NOMO-1 treated with dmso at 0.1 percent for 144 hours (cell line): ENCODE measurements around the gene NUP210L.
"Not testable (repeated sequence)": the region's sequence is repeated elsewhere in the genome, so short reads cannot be mapped to it uniquely, and the experiment has no call there.

Experiments used
- DNase-seq: peaks from one replicate; lab custom pipeline; 2025; ENCODE audit not compliant: unreplicated experiment; lab: John Stamatoyannopoulos, UW

Gene NUP210L

DNA sequence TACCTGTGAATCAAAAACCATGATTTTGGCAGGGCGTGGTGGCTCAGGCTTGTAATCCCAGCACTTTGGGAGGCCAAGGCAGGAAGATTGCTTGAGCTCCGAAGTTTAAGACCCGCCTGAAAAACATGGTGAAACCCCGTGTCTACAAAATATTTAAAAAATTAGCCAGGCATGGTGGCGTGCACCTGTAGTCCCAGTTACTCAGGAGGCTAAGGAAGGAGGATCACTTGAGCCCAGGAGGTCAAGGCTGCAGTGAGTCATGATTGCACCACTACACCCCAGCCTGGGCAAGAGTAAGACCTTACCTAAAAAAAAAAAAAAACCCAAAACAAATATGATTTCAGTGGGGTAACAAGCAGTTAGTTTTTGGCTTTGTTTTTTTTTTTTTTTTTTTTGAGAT, 54.7 kb downstream of the NUP210L start:
- not testable (repeated sequence) for DNase-seq

DNA sequence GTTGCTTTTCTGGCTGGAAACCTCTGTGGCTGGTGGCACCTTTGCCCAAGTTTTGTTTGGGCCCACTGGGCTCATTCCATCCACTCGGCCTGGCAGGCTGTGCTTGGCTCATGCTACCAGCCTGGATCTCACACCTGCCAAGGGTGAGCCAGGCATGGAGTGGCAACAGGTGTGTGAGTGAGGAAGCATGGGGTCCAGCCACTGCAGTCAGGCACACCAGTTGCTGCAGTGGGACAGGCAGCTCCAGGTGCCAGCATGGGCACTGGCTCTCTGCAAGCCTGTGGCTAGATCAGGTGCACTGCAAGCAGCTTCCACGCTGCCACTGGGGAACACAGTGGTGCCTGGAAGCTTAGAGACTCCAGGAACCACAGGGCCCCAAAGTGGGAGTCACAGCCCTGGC, 57.0 kb downstream of the NUP210L start:
- DNase-seq: no peak

DNA sequence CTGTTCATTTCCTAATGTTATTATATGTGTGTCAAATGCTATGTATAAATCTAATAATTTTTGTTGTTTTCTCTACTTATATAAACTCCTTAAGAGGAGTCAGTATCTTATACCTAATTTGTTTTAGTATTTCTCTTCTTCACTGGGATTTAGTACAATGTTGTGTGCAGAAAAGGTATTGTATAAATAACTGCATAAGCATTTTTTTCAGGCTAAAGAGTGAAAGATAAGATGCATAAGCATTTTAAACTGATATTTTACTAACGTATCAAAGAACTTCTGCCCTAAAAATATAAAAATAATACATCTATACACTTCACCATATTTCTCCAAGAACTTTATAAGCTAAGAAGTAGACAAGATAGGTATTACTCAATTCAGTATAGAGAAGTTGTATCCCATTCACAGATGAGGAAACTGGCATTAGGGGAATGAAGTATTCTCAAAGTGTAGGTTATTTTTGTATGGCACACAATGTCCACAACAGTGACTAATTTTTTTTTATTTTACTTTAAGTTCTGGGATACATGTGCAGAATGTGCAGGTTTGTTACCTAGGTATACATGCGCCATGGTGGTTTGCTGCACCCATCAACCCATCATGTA, 59.3 kb downstream of the NUP210L start:
- DNase-seq: no peak

DNA sequence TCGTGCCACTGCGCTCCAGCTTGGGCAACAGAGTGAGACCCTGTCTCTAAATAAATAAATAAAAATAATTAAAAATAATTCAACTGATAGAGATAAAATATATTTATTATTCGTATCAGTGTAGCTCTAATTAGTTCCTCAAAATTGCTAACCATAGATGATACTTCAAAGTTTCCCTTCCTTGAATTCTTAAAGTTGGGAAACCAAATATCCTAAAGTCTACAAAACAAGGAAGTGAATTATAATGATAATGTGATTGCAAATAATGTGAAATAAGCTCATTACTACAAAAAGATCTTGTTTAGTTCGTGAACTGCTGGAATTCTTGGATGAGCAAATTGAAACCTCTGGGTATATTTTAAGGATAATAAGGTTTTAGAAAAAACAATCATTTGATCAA, 60.5 kb downstream of the NUP210L start:
- no peak for DNase-seq

DNA sequence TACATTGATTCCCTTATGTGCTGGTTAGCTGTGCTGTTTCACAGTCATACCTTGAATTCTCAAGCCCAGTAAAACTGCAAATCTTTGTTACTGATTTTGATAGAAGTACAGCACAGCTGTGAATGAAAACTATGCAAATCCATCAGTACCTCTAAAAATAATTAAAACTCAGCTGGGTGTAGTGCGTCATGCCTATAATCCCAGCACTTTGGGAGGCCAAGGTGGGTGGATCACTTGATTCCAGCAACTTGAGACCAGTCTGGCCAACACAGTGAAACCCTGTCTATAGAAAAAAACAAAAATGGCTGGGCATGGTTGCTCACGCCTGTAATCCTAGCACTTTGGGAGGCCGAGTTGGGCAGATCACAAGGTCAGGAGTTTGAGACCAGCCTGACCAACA, 61.2 kb downstream of the NUP210L start:
- DNase-seq: no peak

DNA sequence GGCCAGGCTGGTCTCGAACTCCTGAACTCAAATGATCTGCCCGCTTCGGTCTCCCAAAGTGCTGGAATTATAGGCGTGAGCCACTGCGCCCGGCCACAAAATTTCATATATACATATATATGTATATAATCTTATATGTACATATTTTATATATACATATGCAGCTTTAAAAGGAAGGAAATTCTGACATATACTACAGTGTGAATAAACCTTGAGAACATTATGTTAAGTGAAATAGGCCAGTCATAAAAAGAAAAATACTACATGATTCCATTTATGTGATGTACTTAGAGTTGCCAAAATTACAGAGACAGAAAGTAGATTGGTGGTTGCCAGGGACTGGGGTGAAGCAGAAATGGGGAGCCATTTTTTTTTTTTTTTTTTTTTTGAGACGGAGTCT, 63.2 kb downstream of the NUP210L start:
- DNase-seq: no peak

DNA sequence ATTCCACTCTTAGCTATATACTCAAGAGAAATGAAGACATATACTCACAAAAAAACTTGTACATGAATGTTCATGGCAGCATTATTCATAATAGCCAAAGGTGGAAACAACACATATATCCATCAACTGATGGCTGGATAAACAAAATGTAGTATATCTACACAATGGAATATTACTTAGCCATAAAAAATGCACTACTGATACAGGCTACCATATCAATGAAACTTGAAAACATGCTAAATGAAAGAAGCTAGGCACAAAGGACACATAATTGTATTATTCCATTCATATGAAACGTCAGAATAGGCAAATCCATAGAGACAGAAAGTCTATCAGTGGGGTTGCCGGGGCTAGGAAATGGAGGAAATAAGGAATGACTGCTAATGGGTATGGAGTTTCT, 67.3 kb downstream of the NUP210L start:
- no peak for DNase-seq

DNA sequence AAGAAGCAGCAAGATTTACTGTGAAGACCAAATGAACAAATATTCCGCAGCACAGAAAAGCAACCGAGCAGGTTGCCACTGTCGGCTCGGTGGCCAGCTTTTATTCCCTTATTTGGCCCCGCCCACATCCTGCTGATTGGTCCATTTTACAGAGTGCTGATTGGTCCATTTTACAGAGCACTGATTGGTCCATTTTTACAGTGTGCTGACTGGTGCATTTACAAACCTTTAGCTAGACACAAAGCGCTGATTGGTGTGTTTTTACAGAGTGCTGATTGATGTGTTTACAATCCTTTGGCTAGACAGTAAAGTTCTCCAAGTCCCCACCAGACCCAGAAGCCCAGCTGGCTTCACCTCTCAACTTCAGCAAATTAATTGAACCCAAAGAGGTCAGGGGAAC, 71.8 kb downstream of the NUP210L start:
- not testable (repeated sequence) for DNase-seq

DNA sequence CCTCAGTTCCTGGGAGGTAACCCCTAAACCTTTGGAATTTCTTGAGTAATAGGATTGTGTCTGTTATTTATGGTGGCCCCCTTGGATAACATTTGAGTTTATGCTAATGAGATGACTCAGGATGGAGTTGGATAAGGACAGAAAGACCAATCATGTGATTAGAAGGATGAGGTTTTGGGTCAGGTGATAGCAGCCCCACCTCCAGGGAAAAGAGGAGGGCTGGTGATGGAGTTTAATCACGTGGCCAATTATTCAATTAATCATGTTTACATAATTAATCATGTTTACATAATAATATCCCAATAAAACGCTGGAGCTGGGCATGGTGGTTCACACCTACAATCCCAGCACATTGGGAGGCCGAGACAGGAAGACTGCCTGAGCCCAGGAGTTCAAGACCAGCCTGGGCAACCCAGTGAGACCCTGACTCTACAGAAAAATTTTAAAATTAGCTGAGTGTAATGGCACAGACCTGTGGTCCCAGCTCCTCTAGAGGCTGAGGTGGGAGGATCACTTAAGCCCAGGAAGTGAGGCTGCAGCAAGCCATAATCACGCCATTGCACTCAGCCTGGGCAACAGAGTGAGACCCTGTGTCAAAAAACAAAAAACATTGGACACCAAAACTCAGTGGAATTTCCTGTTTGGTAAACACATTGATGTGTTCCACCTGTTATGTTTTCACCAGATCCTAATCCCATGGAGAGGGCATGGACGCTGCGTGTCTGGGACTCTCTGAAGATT, 73.3 kb downstream of the NUP210L start:
- no peak for DNase-seq

DNA sequence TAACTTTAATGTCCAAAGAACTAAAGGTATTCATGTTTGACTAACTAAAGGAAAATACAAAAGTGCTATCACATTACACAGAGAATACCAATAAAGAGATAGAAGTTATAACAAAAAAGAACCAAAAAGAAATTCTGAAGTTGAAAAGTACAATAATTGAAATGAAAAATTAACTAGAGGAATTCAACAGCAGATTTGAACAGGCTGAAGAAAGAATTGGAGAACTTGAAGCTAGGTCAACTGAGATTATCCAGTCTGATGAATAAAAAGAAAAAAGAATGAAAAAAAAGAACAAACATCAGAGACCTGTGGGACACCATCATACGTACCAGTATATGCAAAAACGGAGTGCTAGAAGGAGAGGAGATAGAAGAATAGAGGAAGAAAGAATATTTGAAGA, 78.5 kb downstream of the NUP210L start:
- DNase-seq: no peak

DNA sequence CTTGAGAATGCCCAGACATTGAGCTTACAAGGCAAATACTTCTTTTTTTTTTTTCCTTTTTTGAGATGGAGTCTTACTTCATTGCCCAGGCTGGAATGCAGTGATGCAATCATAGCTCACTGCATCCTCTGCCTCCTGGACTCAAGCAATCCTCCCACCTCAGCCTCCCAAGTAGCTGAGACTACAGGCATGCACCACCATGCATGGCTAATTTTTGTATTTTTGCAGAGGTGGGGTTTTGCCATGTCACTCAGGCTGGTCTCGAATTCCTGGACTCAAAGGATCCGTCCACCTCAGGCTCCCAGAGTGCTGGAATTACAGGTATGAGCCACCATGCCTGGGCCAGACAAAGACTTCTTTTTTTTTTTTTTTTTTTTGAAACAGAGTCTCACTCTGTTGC, 79.1 kb downstream of the NUP210L start:
- DNase-seq: no peak

DNA sequence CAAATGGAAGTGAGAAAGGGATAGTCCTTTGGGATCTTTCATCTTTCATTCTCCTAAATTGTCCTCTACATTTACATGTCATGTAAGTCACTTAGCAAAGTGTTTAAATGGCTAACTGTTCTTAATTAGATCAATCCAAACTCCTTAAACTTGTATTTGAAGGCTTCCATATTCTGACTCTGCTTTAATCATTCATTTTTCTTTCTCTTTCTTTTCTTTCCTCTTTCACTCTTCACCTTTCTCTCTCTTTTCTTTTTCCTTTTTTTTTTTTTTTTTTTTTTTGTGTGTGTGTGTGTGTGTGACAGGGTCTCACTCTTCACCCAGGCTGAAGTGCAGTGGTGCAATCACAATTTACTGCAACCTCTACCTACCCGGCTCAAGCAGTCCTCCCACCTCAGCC, 92.6 kb downstream of the NUP210L start:
- DNase-seq: no peak

DNA sequence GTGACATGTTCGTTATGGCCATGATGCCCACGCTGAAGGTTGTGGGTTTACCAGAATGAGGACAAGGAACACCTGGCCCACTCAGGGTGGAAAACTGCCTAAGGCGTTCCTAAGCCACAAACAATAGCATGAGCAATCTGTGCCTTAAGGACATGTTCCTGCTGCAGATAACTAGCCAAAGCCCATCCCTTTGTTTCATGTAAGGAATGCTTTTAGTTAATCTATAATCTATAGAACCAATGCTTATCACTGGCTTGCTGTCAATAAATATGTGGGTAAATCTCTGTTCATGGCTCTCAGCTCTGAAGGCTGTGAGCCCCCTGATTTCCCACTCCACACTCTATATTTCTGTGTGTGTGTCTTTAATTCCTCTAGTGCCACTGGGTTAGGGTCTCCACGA, 107.4 kb downstream of the NUP210L start:
- not testable (repeated sequence) for DNase-seq

DNA sequence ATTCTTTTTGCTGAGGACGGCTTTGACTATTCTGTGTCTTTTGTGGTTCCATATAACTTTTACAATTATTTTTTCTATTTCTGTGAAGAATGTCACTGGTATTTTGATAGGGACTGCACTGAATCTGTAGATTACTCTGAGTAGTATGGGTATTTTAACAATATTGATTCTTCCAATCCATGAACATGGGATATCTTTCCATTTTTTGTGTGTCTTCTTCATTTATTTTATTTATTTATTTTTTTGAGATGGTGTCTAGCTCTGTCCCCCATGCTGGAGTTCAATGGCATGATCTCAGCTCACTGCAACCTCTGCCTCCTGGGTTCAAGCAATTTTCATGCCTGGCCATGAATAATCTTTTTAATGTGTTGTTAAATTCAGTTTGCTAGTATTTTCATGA, 121.2 kb downstream of the NUP210L start:
- not testable (repeated sequence) for DNase-seq

DNA sequence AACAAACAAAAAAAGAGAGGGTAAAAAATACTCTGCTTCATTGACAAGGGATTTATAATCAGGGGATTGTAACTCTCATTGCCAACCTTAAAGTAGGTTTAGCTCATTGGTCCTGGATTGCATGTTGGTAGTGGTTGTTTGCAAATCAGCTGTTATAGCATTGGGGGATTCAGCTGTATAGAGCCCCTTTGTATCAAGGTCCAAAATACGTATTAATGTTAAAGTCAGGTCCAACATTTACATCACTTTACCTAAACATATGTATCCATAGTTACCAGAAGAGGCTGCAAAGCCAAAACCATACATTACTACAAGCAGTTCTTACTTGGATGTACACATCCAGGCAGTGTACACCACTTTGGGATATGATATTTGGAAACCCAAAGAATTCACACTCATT, 134.9 kb downstream of the NUP210L start:
- no peak for DNase-seq

DNA sequence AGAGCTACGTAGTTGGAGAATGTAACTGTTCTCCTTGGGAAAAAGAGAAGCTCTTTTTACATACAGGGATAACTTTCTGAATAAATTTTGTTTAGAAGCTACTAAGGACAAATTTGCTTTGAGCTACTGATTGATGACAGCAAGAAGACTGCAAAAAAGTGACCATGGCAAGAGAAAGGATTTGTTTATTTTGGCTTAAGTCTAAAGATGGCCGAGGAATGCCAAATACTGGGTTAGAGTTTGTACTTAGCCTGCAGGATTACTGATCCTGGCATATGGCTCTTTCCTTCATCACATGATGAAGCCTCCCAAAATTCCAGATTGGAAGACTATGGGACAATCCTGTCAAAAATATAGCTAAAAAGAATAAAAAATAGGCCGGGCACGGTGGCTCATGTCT, 135.6 kb downstream of the NUP210L start:
- no peak for DNase-seq

DNA sequence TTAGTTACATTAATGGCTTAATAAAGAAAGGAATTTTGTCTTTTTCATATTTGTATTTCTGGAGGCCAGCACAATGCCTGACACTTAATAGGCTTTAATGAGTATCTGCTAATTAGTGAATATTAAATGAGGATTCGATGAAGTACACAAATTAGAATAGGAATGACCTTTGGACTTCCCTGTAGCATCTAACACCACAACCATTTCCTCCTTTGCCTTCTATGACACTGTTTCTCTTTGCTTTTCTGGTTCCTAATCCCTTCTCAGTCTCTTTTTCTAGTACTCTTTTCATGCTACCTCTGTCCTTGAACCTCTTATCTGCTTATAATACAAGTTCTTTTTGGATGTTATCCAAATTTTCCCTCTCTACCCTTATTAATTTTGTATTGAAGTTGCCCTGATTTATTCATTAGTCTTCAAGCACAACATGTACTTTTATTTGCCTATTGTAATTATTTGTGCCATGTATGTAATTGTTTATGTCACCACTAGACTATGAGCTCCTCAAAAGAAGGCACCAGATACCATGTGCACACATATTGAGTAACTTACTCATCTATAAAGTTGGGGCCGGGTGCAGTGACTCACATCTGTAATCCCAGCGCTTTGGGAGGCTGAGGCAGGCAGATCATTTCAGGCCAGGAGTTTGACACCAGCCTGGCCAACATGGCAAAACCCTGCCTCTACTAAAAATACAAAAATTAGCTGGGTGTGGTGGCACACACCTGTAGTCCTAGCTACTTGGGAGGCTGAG, 140.5 kb downstream of the NUP210L start:
- peak; percentile 19 for DNase-seq

DNA sequence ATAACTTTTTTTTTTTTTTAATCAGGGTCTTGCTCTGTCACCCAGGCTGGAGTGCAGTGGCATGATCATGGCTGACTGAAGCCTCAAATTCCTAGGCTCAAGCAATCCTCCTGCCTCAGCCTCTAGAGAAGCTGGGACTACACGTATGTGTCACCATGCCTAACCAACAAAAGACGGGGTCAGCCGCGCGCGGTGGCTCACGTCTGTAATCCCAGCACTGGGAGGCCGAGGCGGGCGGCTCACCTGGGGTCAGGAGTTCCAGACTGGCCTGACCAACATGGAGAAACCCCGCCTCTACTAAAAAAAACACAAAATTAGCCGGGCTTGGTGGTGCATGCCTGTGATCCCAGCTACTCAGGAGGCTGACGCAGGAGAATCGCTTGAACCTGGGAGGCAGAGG, 142.3 kb downstream of the NUP210L start:
- not testable (repeated sequence) for DNase-seq

DNA sequence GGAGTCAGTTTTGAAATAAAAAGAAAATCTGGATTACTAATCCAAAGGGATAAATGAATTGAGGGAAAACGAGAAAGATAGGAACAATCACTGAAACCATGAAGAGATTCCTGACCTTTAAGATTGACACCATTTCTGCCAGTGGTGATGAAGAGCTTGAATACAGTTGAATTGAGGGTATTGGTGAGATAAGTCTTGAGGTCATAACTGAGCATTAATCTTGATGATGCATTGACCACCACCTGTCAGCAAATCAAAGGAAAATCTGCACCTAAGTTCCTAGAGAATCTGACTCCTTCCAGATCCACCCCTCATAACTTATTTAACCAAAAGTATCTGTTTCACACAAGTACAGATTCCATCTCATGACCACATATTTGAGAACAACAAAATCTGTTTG, 142.7 kb downstream of the NUP210L start:
- no peak for DNase-seq

DNA sequence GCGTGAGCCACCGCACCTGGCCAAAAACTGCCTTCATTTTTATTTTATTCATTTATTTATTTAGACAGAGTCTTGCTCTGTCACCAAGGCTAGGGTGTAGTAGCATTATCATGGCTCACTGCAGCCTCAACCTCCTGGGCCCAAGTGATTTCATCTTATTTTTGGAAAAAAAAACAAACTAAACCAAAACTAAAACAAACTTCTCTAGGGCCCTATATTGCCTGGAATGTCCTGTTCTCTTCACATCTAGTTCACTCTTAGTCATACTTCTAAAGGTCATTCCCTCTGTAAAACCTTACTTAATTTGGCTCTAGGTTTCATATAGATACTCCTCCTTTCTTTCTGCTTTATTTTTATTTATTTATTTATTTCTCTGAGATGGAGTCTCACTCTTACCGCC, 148.7 kb downstream of the NUP210L start:
- DNase-seq: no peak

DNA sequence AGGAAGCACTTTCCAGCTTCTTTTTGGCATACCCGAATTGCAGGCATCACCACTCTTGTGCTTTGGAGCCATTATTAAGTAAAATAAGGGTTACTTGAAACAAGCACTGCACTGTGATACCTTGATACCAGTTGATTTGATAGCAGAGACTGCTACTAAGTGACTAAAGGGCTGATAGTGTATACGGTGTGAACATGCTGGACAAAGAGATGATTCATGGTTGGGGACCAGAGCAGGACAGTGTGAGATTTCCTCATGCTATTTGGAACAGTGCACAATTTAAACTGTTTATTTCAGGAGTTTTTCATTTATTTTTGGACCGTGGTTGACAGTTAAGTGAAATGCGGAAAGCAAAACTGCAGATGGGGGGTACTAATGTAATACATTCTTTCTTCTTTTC, 154.5 kb downstream of the NUP210L start:
- DNase-seq: no peak

DNA sequence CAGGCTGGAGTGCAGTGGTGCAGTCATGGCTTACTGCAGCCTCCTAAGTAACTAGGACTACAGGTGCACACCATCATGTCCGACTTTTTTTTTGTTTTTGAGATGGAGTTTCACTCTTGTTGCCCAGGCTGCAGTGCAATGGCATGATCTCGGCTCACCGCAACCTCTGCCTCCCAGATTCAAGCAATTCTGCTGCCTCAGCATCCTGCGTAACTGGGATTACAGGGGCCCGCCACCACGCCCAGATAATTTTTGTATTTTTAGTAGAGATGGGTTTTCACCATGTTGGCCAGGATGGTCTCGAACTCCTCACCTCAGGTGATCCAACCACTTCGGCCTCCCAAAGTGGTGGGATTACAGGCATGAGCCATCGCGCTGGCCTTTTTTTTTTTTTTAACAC, 158.0 kb downstream of the NUP210L start:
- not testable (repeated sequence) for DNase-seq
